Measurements from ENCODE around the gene IQSEC1. TPM values are rescaled to one million over a fixed set of nuclear protein-coding genes. Genes with fewer than 3 reads are reported as not detected.

IQSEC1 gene
- total and polyA plus RNA-seq, 8 donors = 24.9 to 57.0 (median 34.2) TPM

DNA sequence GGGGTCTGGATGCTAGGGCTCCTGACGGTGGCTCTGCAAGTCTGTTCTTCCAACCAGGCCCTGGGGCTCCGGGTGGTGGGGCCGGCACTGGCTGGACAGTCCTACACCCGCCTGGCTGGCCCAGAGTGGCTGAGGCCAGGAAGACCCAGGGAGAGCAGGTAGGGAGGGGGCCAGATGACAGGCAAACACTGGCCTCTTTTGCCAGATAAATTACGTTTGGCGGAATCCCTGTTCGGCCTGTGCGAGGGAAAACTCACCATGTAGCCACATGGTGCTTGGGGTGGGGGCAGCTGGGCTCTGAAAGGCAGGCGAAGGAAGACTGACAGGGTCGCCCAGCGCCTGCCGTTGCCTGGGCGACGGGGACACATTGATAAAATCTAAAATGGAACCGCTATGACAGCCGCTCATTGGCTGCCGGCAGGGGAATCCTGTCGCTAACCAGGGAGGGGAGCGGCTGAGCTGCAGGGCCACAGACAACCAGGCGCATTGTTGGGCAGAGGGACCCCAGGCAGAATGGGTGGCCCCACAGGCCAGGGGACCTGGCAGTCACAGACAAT is 30.4 kb downstream of the IQSEC1 start:
- H3K9me3 ChIP-seq = no peaks in the 10 kb centered on the region
- intact Hi-C loops (cut with DNase I) = no loop called here
- no peak overlapping the region for H3K27ac ChIP-seq
- no peaks in the 10 kb centered on the region for H3K36me3 ChIP-seq
- ATAC-seq (no peak), DNase-seq (peak in 1 of 4 donors; percentile 72)
- H3K4me1 ChIP-seq = peaks cover 0 to 13% of the 10 kb centered on the region in 2 donors
- TF ChIP-seq, protein P1, sequence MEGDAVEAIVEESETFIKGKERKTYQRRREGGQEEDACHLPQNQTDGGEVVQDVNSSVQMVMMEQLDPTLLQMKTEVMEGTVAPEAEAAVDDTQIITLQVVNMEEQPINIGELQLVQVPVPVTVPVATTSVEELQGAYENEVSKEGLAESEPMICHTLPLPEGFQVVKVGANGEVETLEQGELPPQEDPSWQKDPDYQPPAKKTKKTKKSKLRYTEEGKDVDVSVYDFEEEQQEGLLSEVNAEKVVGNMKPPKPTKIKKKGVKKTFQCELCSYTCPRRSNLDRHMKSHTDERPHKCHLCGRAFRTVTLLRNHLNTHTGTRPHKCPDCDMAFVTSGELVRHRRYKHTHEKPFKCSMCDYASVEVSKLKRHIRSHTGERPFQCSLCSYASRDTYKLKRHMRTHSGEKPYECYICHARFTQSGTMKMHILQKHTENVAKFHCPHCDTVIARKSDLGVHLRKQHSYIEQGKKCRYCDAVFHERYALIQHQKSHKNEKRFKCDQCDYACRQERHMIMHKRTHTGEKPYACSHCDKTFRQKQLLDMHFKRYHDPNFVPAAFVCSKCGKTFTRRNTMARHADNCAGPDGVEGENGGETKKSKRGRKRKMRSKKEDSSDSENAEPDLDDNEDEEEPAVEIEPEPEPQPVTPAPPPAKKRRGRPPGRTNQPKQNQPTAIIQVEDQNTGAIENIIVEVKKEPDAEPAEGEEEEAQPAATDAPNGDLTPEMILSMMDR (IDR thresholded peaks at IDR 0.05) = no peak
- H3K27me3 ChIP-seq = peaks cover 0 to 8% of the 10 kb centered on the region in 2 donors
- H3K4me3 ChIP-seq = no peak overlapping the region

GRCh38 chr3:13042127-13042701 is 31.0 kb downstream of the IQSEC1 start:
- no peak overlapping the region for H3K4me3 ChIP-seq
- intact Hi-C loops (cut with DNase I) = no loop called here
- ATAC-seq (no peak), DNase-seq (peak in 1 of 4 donors; percentile 68)
- peaks cover 0 to 8% of the 10 kb centered on the region in 2 donors for H3K27me3 ChIP-seq
- no peaks in the 10 kb centered on the region for H3K36me3 ChIP-seq
- TF ChIP-seq, protein P1 (IDR thresholded peaks at IDR 0.05) = no peak
- H3K9me3 ChIP-seq = no peaks in the 10 kb centered on the region
- peaks cover 0 to 13% of the 10 kb centered on the region in 2 donors for H3K4me1 ChIP-seq
- no peak overlapping the region for H3K27ac ChIP-seq

- TF ChIP-seq, protein P1 (IDR thresholded peaks at IDR 0.05) = no peak
- Histone ChIP-seq H3K27me3 (peaks cover 0 to 8% of the 10 kb centered on the region in 2 donors), H3K9me3 (no peaks in the 10 kb centered on the region), H3K4me1 (peaks cover 0 to 8% of the 10 kb centered on the region in 2 donors), H3K27ac (no peak overlapping the region), H3K36me3 (no peaks in the 10 kb centered on the region), H3K4me3 (no peak overlapping the region)
- no peak for DNase-seq
- intact Hi-C loops (cut with DNase I) = no loop called here
- no peak for ATAC-seq
Measured at GRCh38 chr3:13041113-13041776, 32.0 kb downstream of the IQSEC1 start.

DNA sequence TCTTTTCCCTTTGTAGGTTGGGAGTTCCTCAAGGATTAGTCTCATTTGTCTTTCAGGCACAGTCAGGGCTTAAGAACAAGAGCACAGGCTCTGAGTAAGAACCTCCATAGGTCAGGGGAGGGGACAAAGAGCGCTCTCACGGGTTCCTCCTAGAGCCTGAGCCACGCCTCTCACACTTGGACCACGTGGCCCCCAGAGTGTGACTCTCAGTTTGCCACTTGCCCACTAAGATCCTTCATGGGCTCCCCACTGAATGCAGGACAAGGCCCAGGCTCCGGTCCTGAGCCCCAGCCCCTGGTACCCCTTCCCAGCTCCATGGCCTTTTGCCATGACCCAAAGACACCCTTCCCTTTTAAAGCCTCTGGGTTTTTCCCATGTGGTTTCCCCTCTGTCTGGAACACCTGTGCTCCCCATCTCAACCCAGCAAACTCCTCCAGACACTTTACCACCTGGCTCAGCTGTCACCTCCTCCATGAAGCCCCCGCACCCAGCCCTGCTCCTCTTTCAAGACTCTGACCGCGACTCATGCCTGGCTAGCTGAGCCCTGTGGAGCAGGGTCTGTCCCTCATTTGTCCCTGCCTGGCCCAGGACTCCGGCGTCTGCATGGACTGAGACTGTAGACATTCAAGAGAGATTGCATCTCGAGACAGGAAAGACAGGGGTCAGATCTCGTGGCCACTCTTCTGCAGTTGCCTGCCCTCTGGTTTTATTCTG is 32.7 kb downstream of the IQSEC1 start:
- no peak overlapping the region for H3K27ac ChIP-seq
- H3K4me1 ChIP-seq = peaks cover 0 to under 1% of the 10 kb centered on the region in 2 donors
- H3K4me3 ChIP-seq = no peak overlapping the region
- ATAC-seq (peak; percentile 68), DNase-seq (peak in 1 of 4 donors; percentile 69)
- TF ChIP-seq, protein P1 (IDR thresholded peaks at IDR 0.05) = no peak
- H3K9me3 ChIP-seq = no peaks in the 10 kb centered on the region
- H3K27me3 ChIP-seq = peaks cover 0 to 8% of the 10 kb centered on the region in 2 donors
- intact Hi-C loops (cut with DNase I) = no loop called here
- no peaks in the 10 kb centered on the region for H3K36me3 ChIP-seq
